Ovary (tissue), 3 donors: ENCODE results near the gene RNPEPL1.

Source experiments
- EP300 ChIP-seq: sonication (generic); formaldehyde crosslinking; IDR thresholded peaks from one replicate; pipeline ENCODE4 v1.6.1; 2017; ENCODE audit warnings: antibody characterized with exemption
- POLR2A ChIP-seq: fragments of 450-650 bp; IDR thresholded peaks from one replicate; pipeline ENCODE4 v1.6.1; 2017; ENCODE audit warnings: antibody characterized with exemption, mild to moderate bottlenecking, moderate library complexity
- TF ChIP-seq, protein P1 (sequence below), 3 donors: fragments of 450-650 bp in 2 of 3; fragments of 200-600 bp in 1 of 3; IDR thresholded peaks; one replicate each; pipeline versions ENCODE4 v1.5.1 to v1.8.0; 2016 to 2022; ENCODE audit warnings: antibody characterized with exemption in 3 of 3, mild to moderate bottlenecking in 1 of 3
- donor health status: DM: no; HTN: no; CAD: no.

DNA sequence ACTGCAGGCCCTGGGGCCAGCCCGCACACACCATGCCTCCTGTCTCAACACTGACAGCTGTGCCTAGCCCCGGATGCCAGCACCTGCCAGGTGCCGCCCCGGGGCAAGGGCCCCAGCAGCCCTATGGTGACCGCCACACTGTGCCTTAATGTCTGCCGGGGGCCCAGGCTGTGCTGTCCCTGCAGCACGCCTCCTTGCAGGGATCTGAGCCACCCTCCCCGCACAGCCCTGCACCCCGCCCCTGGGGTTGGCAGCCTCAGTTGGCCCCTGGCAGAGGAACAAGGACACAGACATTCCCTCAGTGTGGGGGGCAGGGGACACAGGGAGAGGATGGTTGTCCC is 9.8 kb downstream of the RNPEPL1 start:
- TF ChIP-seq, protein P1, sequence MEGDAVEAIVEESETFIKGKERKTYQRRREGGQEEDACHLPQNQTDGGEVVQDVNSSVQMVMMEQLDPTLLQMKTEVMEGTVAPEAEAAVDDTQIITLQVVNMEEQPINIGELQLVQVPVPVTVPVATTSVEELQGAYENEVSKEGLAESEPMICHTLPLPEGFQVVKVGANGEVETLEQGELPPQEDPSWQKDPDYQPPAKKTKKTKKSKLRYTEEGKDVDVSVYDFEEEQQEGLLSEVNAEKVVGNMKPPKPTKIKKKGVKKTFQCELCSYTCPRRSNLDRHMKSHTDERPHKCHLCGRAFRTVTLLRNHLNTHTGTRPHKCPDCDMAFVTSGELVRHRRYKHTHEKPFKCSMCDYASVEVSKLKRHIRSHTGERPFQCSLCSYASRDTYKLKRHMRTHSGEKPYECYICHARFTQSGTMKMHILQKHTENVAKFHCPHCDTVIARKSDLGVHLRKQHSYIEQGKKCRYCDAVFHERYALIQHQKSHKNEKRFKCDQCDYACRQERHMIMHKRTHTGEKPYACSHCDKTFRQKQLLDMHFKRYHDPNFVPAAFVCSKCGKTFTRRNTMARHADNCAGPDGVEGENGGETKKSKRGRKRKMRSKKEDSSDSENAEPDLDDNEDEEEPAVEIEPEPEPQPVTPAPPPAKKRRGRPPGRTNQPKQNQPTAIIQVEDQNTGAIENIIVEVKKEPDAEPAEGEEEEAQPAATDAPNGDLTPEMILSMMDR (IDR thresholded peaks at IDR 0.05) = no peak
- TF ChIP-seq POLR2A (no peak), EP300 (no peak)
